Gastrocnemius medialis (tissue), 4 donors: ENCODE measurements around the gene PLXNC1.

Source experiments
- POLR2A ChIP-seq, 2 donors: fragments of 450-650 bp; IDR thresholded peaks; one replicate each; pipeline ENCODE4 v1.6.1; 2017; ENCODE audit warnings: antibody characterized with exemption in 2 of 2, mild to moderate bottlenecking in 2 of 2, moderate library complexity in 2 of 2
- TF ChIP-seq, protein P1 (sequence below), 5 experiments: fragments of 450-650 bp in 3 of 5; fragments of 200-600 bp in 2 of 5; sonication (generic) in 2 of 5; IDR thresholded peaks in 4 of 5; conservative IDR thresholded peaks in 1 of 5; 1 replicate in 4 of 5; 2 replicates in 1 of 5; pipeline ENCODE4 v1.5.1; 2016 to 2019; ENCODE audit warnings: antibody characterized with exemption in 5 of 5, mild to moderate bottlenecking in 3 of 5, moderate library complexity in 3 of 5

DNA sequence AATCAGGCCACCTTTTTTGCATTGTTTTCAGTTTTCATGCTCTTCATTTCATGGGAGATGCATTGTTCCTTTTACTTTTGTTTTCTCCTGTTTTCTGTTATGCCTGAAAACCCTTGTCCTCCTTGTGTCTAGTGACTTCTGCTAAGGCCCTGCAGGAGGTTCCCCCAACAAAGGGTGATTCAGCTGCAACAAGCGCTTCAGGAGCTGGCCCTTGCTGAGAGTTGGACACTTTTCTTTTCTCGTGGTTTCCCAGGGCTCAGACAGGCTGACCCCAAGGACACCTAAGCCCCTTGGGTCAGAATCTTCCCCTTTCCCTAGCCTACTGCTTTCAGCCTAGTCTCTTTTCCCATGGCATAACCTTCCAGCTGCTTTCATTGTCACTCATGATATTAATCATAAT is 98.9 kb downstream of the PLXNC1 start:
- TF ChIP-seq, protein P1, sequence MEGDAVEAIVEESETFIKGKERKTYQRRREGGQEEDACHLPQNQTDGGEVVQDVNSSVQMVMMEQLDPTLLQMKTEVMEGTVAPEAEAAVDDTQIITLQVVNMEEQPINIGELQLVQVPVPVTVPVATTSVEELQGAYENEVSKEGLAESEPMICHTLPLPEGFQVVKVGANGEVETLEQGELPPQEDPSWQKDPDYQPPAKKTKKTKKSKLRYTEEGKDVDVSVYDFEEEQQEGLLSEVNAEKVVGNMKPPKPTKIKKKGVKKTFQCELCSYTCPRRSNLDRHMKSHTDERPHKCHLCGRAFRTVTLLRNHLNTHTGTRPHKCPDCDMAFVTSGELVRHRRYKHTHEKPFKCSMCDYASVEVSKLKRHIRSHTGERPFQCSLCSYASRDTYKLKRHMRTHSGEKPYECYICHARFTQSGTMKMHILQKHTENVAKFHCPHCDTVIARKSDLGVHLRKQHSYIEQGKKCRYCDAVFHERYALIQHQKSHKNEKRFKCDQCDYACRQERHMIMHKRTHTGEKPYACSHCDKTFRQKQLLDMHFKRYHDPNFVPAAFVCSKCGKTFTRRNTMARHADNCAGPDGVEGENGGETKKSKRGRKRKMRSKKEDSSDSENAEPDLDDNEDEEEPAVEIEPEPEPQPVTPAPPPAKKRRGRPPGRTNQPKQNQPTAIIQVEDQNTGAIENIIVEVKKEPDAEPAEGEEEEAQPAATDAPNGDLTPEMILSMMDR (IDR thresholded peaks at IDR 0.05 in 4 of 5, conservative IDR thresholded peaks at IDR 0.05 in 1 of 5): no peak
- TF ChIP-seq POLR2A (IDR thresholded peaks at IDR 0.05): no peak
